Loucy (cell line): ENCODE data around the gene COG4.
A peak's percentile ranks its signal among the peaks of the same experiment; 100 is the strongest.

Experiments used
- H2AFZ ChIP-seq: fragments of 200-600 bp; sonication (generic); 2 replicates; pipeline ENCODE4 v1.6.0; 2016; ENCODE audit warnings: antibody characterized with exemption, mild to moderate bottlenecking, low read length, moderate library complexity
- H3F3A ChIP-seq: fragments of 200-600 bp; 2 replicates; pipeline ENCODE4 v1.6.0; 2016; ENCODE audit warnings: antibody characterized with exemption, low read depth, mild to moderate bottlenecking
- H3K27me3 ChIP-seq: fragments of 200-600 bp; sonication (generic); 2 replicates; pipeline ENCODE4 v1.6.1; 2014; ENCODE audit warnings: low read length, mild to moderate bottlenecking; ENCODE audit not compliant: insufficient read depth, poor library complexity, severe bottlenecking
- H3K36me3 ChIP-seq: fragments of 200-600 bp; sonication (generic); 2 replicates; pipeline ENCODE4 v1.6.1; 2016; ENCODE audit warnings: low read length; ENCODE audit not compliant: insufficient read depth
- H3K4me1 ChIP-seq: fragments of 200-600 bp; sonication (generic); 2 replicates; pipeline ENCODE4 v1.5.1; 2014; ENCODE audit warnings: low read length, mild to moderate bottlenecking; ENCODE audit not compliant: insufficient read depth, poor library complexity, severe bottlenecking
- H3K4me2 ChIP-seq: fragments of 200-600 bp; sonication (generic); 2 replicates; pipeline ENCODE4 v1.6.0; 2014; ENCODE audit warnings: antibody characterized with exemption, low read length, low read depth, mild to moderate bottlenecking; ENCODE audit not compliant: poor library complexity, severe bottlenecking
- H3K4me3 ChIP-seq: fragments of 200-600 bp; sonication (generic); 2 replicates; pipeline ENCODE4 v1.5.1; 2014; ENCODE audit warnings: low read length, mild to moderate bottlenecking, mixed read lengths; ENCODE audit not compliant: poor library complexity, severe bottlenecking
- H3K79me2 ChIP-seq: fragments of 200-600 bp; sonication (generic); 2 replicates; pipeline ENCODE4 v1.6.1; 2014; ENCODE audit warnings: low read length; ENCODE audit not compliant: insufficient read depth
- H3K9ac ChIP-seq: fragments of 200-600 bp; sonication (generic); 2 replicates; pipeline ENCODE4 v1.6.0; 2014; ENCODE audit warnings: mild to moderate bottlenecking, low read depth, low read length, moderate library complexity; ENCODE audit not compliant: poor library complexity, severe bottlenecking
- H3K9me2 ChIP-seq: fragments of 200-600 bp; sonication (generic); replicated peaks from 2 replicates; pipeline ENCODE4 v1.6.1; 2016; ENCODE audit warnings: low read depth, low read length, mixed read lengths
- H3K9me3 ChIP-seq: fragments of 200-600 bp; sonication (generic); 2 replicates; pipeline ENCODE4 v1.6.1; 2014; ENCODE audit warnings: mild to moderate bottlenecking, antibody characterized with exemption, low read length, low read depth; ENCODE audit not compliant: insufficient read depth
- H4K20me1 ChIP-seq: fragments of 200-600 bp; sonication (generic); 2 replicates; pipeline ENCODE4 v1.6.0; 2014; ENCODE audit warnings: antibody characterized with exemption, low read length, mild to moderate bottlenecking; ENCODE audit not compliant: insufficient read depth, poor library complexity, severe bottlenecking
- CTCF ChIP-seq: fragments of 200-600 bp; sonication (generic); conservative IDR thresholded peaks from 2 replicates; pipeline ENCODE4 v1.5.1; 2014; ENCODE audit warnings: mild to moderate bottlenecking, antibody characterized with exemption, low read length
- EZH2phosphoT487 ChIP-seq: fragments of 200-600 bp; IDR thresholded peaks from 2 replicates; pipeline ENCODE4 v1.6.1; 2018; ENCODE audit warnings: antibody characterized with exemption, mild to moderate bottlenecking, moderate library complexity, borderline replicate concordance

The COG4 gene

DNA sequence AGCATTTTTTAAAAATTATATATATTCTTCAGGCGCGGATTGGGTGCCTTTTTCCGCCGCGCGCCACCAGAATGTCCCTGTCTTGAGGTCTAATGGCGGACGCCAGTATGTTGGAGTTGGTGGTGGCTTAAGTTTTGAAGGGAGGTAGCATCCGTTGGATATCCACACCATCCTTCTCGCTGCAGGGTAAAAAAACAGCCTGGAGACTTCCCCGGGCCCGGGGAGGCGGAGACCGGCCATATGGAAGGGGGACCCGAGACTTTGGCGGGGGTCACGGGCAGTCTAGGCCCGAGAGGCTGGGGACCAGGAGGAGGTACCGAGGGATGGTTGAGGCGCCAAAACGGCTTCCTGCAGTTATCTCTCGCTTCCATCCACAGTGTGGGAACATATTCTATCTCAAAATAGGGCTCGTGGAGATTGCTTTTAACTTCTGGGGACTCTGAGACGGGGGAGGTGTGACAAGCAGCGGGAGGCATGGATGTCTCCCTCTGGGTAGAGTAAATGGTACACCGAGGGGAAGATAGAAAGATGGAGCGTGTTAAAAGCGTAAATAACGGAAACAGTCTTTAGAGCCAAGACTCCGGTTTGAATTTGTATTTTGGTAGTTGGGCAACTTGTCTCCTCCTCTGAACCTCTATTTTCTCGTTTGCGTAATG lies 517 bp upstream of the COG4 start, which contains the start of gene SF3B3:
Gene SF3B3, plus strand, starts transcription at position 74 of the 656 bp plus-strand sequence. CDS start 2,841 bp downstream, outside the sequence.
- Histone ChIP-seq H4K20me1 (peaks cover 69% of the 10 kb centered on the region), H3K79me2 (peaks cover 71% of the 10 kb centered on the region), H2AFZ (peak within 1 kb of the TSS; percentile 94), H3K36me3 (peaks cover 19% of the 10 kb centered on the region), H3K4me1 (peaks cover 52% of the 10 kb centered on the region), H3K27me3 (peaks cover 9% of the 10 kb centered on the region), H3K9me3 (no peaks in the 10 kb centered on the region), H3K9ac (peak within 1 kb of the TSS; percentile 99), H3F3A (peaks cover 7% of the 10 kb centered on the region), H3K9me2 (no peaks in the 10 kb centered on the region), H3K4me3 (peak within 1 kb of the TSS; percentile 99), H3K4me2 (peak within 1 kb of the TSS; percentile 99)
- no peak for TF ChIP-seq CTCF
- TF ChIP-seq EZH2phosphoT487: no peak

DNA sequence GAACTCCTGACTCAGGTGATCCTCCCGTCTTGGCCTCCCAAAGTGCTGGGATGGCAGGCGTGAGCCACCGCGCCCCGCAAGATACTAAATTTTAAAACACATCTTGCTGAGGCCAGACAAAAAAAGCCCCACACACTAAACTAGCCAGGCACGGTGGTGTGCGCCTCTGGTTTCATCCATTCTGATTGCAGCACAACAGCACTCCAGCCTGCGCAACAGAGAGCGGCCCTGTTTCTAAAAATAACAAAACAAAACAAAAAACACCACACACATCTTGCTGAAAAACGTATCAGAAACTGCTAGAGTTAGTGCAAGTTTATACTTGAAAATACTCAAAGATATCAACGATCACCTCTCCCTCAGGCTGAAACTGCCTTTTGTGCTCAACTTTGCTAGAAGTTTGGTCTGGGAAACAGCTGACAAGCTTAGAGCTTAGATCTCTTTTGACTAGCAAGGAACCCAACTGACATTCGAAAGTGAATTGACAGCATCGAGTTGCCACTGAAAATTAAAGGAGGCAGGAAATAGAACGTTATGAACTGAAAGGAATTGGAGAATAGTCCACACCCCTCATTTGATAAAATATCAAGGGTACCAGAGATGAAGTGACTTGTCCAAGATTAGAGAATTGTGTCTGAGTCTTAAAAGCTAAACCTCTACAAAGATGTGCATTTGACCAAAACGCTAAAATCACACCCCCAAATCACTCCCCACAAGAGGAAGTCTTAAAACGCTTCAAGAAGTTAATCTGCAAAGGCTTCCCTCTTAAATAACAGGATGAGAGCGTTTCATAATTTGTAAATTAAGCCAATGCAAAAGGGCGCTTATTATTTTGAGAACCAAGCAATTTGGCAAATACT lies 908 bp downstream of the COG4 start:
- H3K4me1 ChIP-seq: peaks cover 40% of the 10 kb centered on the region
- H3K4me2 ChIP-seq: peak overlapping the region; percentile 99
- peak overlapping the region; percentile 99 for H3K9ac ChIP-seq
- peaks cover 57% of the 10 kb centered on the region for H3K79me2 ChIP-seq
- H4K20me1 ChIP-seq: peaks cover 55% of the 10 kb centered on the region
- H3K36me3 ChIP-seq: peaks cover 16% of the 10 kb centered on the region
- TF ChIP-seq EZH2phosphoT487 (no peak), CTCF (no peak)
- H3K9me3 ChIP-seq: no peaks in the 10 kb centered on the region
- peaks cover 9% of the 10 kb centered on the region for H3K27me3 ChIP-seq
- H3F3A ChIP-seq: peaks cover 7% of the 10 kb centered on the region
- H3K4me3 ChIP-seq: peak overlapping the region; percentile 99
- H3K9me2 ChIP-seq: no peaks in the 10 kb centered on the region
- peak overlapping the region; percentile 94 for H2AFZ ChIP-seq

DNA sequence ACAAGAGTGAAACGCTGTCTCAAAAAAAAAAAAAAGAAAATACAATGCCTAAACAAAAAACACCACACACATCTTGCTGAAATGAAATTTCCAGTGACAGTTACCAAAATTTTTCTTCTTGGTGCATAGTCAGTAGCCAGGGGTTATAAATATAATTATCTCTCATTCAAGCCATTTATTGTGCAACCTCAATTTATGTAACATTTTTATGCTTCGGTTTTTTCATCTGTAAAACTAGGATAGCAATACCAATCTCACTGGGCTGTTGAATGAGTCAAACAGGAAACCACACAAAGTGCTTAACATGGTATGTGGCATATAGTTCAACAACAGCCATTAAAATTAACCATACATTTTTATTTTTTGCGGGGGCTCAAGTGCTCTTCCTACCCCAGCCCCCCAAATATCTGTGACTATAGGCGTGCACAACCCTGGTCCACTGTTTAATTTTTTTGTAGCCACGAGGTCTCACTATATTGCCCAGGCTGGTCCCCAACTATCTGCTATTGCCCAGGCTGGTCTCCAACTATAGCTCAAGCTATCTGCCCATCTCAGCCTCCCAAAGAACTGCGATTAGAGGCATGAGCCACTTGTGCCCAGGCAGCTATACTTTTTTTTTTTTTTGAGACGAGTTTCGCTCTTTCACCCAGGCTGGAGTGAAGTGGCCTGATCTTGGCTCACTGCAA lies 2.6 kb downstream of the COG4 start:
- Histone ChIP-seq H3K9ac (no peak overlapping the region), H3K36me3 (peaks cover 4% of the 10 kb centered on the region; the same call in 1 of the 2 replicates), H3K4me3 (peak overlapping the region; percentile 24), H3F3A (peaks cover 7% of the 10 kb centered on the region), H3K27me3 (peaks cover 9% of the 10 kb centered on the region), H3K4me1 (peaks cover 28% of the 10 kb centered on the region), H3K9me2 (no peaks in the 10 kb centered on the region), H3K79me2 (peaks cover 40% of the 10 kb centered on the region), H4K20me1 (peaks cover 38% of the 10 kb centered on the region), H3K9me3 (no peaks in the 10 kb centered on the region), H2AFZ (no peak overlapping the region), H3K4me2 (peak overlapping the region; percentile 55)
- TF ChIP-seq EZH2phosphoT487 (peak; percentile 82), CTCF (no peak)
